ENCODE results near the gene RAD1.
"Not testable (repeated sequence)": the region's sequence is repeated elsewhere in the genome, so short reads cannot be mapped to it uniquely, and the experiment has no call there.

The RAD1 gene, protein sequence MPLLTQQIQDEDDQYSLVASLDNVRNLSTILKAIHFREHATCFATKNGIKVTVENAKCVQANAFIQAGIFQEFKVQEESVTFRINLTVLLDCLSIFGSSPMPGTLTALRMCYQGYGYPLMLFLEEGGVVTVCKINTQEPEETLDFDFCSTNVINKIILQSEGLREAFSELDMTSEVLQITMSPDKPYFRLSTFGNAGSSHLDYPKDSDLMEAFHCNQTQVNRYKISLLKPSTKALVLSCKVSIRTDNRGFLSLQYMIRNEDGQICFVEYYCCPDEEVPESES

DNA sequence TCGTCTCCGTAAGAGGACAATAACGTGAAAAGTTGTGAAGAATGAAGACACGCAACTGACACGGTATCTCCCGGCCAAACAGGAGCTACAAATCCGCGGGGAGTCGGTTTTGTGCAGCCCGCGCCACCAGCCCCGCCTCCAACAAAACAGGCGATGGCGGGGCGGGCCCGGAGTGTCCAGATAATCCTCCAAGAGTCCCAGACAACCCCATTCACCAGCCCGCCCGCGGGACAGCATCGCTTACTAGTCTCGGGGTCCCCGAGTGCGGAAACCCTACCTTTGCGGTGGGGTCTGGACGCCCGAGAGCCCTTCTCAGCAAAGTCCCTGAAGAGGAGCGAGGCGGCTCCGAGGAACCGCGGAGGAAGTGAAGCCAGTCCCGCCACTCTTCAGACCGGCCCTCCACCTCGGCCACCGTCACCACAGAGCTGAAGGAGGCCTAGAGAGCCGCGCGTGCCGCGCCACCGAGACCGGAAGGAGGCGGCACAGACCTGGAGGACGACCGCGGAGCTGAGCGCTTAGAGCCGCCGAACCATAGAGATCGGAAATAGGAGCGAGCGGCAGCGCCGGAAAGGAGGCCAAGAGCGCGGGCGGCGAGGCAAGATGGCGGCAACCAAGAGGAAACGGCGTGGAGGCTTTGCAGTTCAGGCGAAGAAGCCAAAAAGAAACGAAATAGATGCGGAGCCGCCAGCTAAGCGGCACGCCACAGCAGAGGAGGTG, at the start of gene RAD1, which contains the start of gene BRIX1:
Gene RAD1 (minus strand): TSS at position 366 of the 717 bp plus-strand sequence. CDS start 612 bp downstream, outside the sequence.
Gene BRIX1 (plus strand): TSS at position 573 of the 717 bp plus-strand sequence. CDS start 28 bp downstream, at position 601.
- DNase-seq (ENCODE audit: low spot score), result peak; percentile 89

DNA sequence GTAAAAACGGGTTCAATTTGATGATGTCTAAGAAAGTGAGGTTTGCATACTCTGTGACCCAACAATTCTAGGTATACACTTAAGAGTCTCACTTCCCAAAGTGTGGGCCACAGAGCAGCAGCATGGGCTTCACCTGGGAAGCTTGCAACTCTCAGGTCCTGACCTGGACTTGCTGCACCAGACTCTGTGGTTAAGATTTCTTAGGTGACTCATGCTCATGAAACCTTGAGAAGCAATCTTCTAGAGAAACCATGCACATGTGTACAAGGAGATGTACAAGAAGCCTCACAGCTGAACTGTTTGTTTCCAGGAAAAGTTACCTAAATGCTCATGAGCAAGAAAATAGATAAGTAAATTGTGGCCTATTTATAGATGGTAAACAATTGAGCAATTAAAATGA, 44.0 kb upstream of the RAD1 start:
- DNase-seq (ENCODE audit: low spot score), result no peak

- peak; percentile 26 for DNase-seq (ENCODE audit: low spot score)
Observed at GRCh38 chr5:34957857-34958690, 42.8 kb upstream of the RAD1 start.

DNA sequence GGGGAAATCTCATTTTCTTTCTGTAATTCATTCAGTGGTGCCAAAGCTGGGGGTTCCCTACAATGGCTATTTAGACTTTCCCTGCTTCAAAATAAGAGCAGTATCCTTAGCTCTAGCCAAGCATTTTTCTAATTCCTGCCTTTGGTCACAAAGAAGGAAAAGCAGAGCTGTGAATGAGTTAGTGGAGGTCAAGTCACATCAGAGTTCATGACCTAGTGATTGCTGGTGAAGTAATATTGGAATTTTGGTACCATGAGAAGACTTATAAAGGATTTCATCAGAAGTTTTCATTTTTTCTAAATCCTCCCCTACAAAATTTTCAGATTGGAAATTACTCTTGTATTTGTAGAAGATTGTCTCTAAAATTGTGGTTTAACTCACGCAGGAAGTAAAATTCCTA, 42.0 kb upstream of the RAD1 start:
- DNase-seq (ENCODE audit: low spot score), result no peak

DNA sequence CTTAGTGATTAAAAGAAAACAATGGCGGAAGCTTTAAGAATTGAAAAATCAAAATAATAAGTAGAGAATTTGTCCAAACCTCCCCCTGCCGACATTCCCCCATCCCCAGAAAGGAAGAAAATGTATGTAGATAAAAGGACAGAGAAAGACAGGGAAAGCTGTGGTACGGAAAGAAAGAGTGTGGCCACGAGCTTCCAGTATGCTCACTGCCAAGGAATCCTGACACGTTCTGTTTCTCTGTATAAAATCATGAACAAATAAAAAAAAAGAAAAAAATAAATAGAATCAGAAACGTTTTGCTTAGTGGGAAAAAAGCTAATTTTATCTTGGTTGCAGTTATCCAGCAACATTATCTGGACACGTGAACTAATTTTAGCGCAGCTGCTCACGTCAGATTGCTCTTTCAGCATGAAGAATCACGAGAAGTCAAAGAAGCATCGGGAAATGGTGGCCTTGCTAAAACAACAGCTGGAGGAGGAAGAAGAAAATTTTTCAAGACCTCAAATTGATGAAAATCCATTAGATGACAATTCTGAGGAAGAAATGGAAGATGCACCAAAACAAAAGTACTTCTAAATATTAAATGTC, 29.2 kb upstream of the RAD1 start:
- no peak for DNase-seq (ENCODE audit: low spot score)

- DNase-seq (ENCODE audit: low spot score), result no peak
Observed at GRCh38 chr5:34944044-34944443, 28.7 kb upstream of the RAD1 start.

- DNase-seq (ENCODE audit: low spot score), result no peak
Observed at GRCh38 chr5:34941936-34942335, 26.6 kb upstream of the RAD1 start.

- DNase-seq (ENCODE audit: low spot score), result no peak
Observed at GRCh38 chr5:34932947-34933346, 17.6 kb upstream of the RAD1 start.

DNA sequence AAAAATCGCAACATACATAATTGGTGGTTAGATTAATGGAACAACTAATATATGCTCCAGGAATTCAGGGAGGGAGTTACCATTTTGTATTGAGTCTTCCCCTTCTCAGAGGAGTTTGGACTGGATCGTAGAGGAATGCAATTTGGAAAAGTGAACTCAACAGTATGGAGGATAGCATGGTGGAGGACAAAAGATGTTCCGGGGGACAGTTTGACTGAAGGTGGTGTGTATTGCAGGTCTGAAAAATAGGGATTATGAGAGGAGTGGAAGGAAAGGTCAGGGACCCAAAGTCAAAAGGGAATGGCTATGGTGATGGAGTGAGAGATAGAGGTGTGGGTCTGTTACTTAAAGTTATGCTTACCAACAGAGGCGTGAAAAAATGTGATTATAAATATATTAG, 15.6 kb upstream of the RAD1 start:
- DNase-seq (ENCODE audit: low spot score), result no peak

DNA sequence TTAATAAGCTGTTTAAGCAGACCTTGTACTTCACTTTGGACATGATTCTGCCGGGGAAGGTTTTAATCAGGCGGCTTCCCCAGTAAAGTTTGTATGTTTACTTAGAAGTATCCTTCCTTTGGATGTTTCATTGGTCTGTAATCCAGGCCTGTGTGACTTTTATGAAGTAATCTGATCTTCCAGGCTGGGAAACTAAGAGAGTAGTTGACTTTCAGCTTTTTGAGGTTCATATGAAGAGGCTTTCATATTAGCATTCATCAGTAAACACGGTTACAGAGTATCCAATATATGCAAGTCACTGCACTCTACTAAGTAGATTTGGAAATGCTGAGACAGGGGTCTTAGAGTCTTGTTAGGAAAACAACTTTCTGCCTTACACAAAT, 15.1 kb upstream of the RAD1 start:
- DNase-seq (ENCODE audit: low spot score), result peak; percentile 53

DNA sequence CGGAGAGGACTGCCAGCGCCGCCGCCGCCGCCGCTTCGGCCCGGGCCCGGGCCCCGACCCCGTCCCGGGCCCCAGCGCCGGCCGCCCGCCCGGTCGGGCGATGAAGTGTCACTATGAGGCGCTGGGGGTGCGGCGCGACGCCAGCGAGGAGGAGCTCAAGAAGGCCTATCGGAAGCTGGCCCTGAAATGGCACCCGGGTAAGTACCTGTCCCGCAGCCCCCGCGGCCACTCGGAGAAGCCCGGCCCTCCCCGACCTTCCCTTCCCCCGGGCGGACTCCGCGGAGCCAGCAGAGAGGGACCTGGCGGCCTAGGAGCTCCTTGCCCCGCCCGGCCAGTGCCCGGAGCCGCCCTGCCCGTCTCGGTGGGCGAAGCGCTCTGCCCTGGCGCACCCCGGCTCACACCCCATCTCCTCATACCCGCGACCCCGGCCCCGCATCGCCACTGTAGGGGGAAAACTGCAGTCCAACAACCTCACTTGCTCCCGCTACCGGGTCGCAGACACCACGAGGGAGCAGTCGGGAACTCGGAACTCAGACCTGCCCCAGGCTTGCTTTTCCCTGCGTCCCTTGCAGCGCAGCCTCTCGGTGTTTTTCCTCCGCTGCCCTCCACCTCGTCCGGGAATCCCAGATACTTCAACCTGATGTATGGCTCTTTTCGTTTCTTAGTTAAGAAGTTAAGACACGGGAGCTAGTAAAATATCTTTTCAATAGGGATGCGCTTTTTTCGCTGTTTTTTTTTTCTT, 14.6 kb upstream of the RAD1 start:
- peak; percentile 76 for DNase-seq (ENCODE audit: low spot score)

DNA sequence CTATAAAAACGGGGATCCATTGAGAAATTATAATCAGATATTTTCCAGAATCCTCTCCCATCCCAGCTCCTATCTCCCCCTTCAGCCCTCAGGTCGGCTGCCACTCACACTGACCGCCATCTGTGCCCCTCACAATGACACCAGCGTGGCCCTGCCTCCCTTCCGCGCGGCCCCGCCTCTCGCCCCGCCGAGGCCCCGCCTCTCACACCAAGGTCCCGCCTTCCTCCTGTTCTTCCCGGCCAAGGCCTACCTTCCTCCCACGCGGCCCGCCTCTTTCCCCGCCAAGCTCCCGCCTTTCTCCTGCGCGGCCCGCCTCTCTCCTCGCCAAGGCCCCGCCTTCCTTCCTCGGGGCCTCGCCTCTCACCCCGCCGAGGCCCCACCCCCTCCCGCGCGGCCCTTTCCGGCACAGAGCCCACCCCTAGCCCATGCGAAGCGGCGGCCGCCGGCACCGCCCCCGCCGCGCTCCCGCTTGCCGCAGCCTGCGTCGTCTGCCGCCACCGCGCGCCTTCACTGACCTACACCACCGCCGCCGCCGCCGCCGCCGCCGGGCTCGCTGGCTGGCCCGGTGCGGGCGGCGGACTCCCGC, 13.9 kb upstream of the RAD1 start, which contains the start of gene DNAJC21:
Gene DNAJC21 (plus strand): TSS at position 426 of the 586 bp plus-strand sequence. CDS start 261 bp downstream, outside the sequence.
- DNase-seq (ENCODE audit: low spot score), result peak; percentile 98

DNA sequence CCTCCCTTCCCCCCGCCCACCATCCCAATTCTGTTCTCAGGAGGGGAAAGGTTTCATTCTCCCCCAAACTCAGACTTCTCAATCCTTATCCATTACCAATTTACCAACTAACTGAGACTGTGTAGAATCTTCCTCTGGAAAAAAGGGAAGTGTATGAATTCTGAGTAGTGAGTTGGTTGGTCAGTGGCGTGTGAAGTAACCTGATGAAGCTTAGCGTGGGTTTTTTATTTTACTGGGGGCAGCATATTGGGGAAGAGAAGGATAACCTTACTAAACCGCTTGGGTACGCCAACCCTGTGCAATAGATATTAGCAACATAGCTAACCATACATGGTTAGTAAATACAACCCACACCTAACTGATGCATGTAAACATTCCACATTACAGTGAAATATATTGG, 13.0 kb upstream of the RAD1 start:
- no peak for DNase-seq (ENCODE audit: low spot score)

DNA sequence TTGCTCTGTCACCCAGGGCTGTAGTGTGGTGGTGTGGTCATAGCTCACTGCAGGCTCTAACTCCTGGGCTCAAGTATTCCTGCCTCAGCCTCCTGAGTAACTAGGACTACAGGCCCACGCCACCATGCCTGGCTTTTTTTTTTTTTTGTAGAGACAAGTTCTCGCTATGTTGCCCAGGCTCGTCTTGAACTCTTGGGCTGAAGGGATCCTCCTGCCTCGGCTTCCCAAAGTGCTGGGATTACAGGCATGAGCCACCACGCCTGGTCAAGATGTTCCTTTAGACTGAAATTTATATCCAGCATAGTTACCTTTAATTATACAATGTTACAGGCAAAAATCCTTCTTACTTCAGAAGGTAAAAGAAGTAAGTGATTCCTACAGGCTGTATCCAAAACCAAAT, 12.5 kb upstream of the RAD1 start:
- DNase-seq (ENCODE audit: low spot score), result no peak

DNA sequence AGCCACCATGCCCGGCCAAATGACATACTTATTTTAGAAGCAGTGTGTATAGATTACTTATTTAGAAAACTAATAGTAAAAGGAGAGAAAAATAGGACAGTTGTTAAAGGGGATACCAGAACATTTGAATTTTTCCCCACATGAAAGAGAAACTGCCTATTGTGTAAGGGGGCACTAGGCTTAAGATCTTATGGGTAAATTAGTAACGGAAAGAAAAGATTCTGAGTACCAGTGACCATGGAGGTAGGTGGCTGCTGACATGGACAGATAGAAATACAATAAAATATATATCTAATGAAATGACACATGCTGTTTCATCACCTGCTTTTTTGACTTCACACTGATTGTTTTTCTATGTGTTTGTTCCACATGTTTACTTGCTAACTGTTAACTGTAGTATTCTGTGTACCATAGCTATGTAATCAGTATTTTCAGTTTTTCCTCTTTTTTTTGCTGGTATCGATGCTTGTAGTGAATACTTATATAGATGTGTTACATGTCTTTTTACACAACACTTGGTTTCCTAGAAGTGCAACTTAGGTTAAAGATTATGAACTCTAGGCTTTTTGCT, 11.1 kb upstream of the RAD1 start:
- DNase-seq (ENCODE audit: low spot score), result no peak

- DNase-seq (ENCODE audit: low spot score), result no peak
Observed at GRCh38 chr5:34924462-34924765, 9.1 kb upstream of the RAD1 start.

- peak; percentile 88 for DNase-seq (ENCODE audit: low spot score)
Observed at GRCh38 chr5:34923694-34924461, 8.6 kb upstream of the RAD1 start.

DNA sequence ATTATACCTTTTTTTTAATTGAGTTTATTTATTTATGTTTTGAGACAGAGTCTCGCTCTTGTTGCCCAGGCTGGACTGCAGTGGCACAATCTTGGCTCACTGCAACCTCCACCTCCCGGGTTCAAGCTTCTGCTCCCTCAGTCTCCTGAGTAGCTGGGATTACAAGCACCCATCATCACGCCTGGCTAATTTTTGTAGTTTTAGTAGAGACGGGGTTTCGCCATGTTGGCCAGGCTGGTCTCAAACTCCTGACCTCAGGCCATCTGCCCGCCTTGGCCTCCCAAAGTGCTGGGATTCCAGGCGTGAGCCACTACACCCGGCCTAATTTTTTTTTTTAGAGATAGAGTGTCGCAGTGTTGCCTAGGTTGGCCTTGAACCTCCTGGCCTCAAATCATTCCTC, 8.0 kb upstream of the RAD1 start:
- DNase-seq (ENCODE audit: low spot score), result not testable (repeated sequence)

GRCh38 chr5:34919077-34919476, 3.8 kb upstream of the RAD1 start:
- DNase-seq (ENCODE audit: low spot score), result no peak

- no peak for DNase-seq (ENCODE audit: low spot score)
Observed at GRCh38 chr5:34918025-34918424, 2.7 kb upstream of the RAD1 start.

Data from hematopoietic multipotent progenitor cell treated with erythropoietin and hydrocortisone succinate and interleukin-3 and kit ligand, for 17 days (in vitro differentiated cells).